GM13977 (cell line): ENCODE data around the gene RNF166.
A peak's percentile ranks its signal among the peaks of the same experiment; 100 is the strongest.

ENCODE experiments used
- DNase-seq: peaks from one replicate; pipeline ENCODE4 v3.0.0; 2012; ENCODE audit warnings: low spot score
- in situ Hi-C: fragments of 300-500 bp; cut with MboI; formaldehyde crosslinking; loops from one replicate; pipeline ENCODE4 v1.12.0; 2022; ENCODE audit warnings: low sequenced_read_pairs, low pct_unique_long_range_greater_than_20kb, mixed read lengths, inconsistent platforms; ENCODE audit not compliant: unreplicated experiment
- TF ChIP-seq, protein P1 (sequence below): IDR thresholded peaks from 2 replicates; pipeline ENCODE4 v1.5.1; 2012; ENCODE audit warnings: mild to moderate bottlenecking, control low read depth; ENCODE audit not compliant: insufficient read depth; ENCODE audit errors: extremely low read depth, missing control alignments

RNF166 gene

GRCh38 chr16:88665570-88665969 lies 40.6 kb downstream of the RNF166 start:
- DNase-seq: no peak
- in situ Hi-C loops: no loop called here

DNA sequence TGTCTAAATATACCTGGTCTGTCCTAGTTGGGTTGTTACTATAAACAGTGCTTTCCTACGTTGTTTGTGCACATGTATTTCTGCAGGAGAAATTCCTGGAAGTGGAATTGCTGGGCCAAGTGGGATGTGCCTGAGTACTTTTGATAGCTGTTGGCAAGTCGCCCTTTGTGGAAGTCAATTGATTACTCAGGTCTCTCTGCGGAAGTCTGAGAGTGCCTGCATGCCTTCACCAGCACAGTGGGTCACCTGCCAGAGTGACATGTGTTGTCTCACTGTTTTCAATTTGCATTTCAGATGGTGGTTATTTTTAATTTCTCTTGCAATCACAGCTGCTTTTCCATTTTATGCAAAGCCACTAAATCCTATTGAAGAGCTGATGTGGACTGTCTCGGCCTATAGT lies 41.1 kb downstream of the RNF166 start:
- in situ Hi-C loops: no loop called here
- DNase-seq: no peak
- TF ChIP-seq, protein P1, sequence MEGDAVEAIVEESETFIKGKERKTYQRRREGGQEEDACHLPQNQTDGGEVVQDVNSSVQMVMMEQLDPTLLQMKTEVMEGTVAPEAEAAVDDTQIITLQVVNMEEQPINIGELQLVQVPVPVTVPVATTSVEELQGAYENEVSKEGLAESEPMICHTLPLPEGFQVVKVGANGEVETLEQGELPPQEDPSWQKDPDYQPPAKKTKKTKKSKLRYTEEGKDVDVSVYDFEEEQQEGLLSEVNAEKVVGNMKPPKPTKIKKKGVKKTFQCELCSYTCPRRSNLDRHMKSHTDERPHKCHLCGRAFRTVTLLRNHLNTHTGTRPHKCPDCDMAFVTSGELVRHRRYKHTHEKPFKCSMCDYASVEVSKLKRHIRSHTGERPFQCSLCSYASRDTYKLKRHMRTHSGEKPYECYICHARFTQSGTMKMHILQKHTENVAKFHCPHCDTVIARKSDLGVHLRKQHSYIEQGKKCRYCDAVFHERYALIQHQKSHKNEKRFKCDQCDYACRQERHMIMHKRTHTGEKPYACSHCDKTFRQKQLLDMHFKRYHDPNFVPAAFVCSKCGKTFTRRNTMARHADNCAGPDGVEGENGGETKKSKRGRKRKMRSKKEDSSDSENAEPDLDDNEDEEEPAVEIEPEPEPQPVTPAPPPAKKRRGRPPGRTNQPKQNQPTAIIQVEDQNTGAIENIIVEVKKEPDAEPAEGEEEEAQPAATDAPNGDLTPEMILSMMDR: no peak

More at GRCh38 chr16:88665570-88665969, 40.6 kb downstream of the RNF166 start:
- TF ChIP-seq, protein P1: no peak

- in situ Hi-C loops: no loop called here
- TF ChIP-seq, protein P1: no peak
- peak; percentile 100 for DNase-seq
Observed at GRCh38 chr16:88662843-88663606, 43.2 kb downstream of the RNF166 start, which contains the start of gene MVD. MVD (minus strand) TSS chr16:88663091; CDS start chr16:88663080, 11 bp downstream.

DNA sequence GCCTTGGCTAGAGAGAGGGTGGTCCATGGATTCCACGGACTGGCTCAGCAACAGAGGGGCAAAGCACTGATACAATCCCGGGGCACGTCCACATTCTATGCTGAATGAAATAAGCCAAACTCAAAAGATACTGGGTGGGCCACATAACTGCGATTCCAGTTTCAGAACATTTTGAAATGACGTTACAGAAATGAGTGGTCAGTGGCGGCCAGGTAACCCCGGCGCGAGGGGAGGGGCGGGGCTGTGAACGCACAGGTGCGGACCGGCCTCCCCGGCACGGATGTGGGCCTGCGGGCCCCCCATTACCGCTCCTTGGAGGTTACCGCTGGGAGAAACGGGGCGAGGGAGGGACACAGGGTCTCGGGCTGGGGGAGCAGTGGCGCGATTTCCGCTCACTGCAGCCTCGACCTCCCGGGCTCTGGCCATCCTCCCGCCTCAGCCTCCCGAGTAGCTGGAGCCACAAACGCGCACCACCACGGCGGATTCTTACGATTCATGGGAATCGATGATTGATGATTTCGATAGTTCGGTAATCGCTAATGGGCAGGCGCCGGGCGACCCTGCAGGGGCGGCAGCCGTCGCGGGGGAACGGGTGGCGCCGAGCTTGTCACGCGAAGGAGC lies 43.9 kb downstream of the RNF166 start:
- peak; percentile 49 for DNase-seq
- TF ChIP-seq, protein P1: no peak
- in situ Hi-C loops: no loop called here

DNA sequence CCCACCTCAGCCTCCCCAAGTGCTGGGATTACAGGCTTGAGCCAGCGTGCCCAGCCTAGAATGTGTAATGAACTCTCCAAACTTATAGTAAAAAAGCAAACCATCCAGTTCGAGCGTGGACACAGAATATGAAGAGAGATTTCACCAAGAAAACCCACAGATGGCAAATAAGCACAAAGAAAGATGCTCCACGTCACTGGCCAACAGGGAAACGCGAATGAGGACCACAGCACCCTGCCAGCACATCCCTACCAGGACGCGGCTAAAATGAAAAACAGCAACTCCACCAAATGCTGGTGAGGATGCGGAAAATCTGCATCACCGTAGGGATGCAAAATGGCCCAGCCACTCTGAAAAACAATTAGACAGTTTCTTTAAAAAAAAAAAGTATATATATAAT lies 44.7 kb downstream of the RNF166 start:
- in situ Hi-C loops: no loop called here
- DNase-seq: no peak
- TF ChIP-seq, protein P1: no peak

- DNase-seq: no peak
- TF ChIP-seq, protein P1: no peak
- in situ Hi-C loops: no loop called here
Observed at GRCh38 chr16:88659160-88659559, 47.0 kb downstream of the RNF166 start.
